AG04449 (cell line): ENCODE data around the gene PACSIN1.

Experiments
- CTCF ChIA-PET: fragments of 350-600 bp; formaldehyde crosslinking; extraction: SDS; loops from one replicate; lab custom pipeline; 2021; ENCODE audit warnings: antibody characterized with exemption; lab: Yijun Ruan, JAX
- POLR2A ChIA-PET: fragments of 400-600, 350-600 bp; formaldehyde crosslinking; extraction: SDS; loops from one replicate; lab custom pipeline; 2020; ENCODE audit warnings: antibody characterized with exemption, inconsistent platforms; lab: Yijun Ruan, JAX
- DNase-seq: peaks from one replicate; pipeline ENCODE4 v3.0.0-alpha.2; 2010; ENCODE audit warnings: low read depth, low spot score
- H3K4me3 ChIP-seq: 2 replicates; pipeline ENCODE4 v1.5.1; 2011; ENCODE audit warnings: low read depth, mild to moderate bottlenecking, control low read depth, low read length
- CTCF ChIP-seq: IDR thresholded peaks from one replicate; pipeline ENCODE4 v1.5.1; 2011; ENCODE audit warnings: mild to moderate bottlenecking, moderate library complexity, low read length, control low read depth, inconsistent platforms; ENCODE audit not compliant: insufficient read depth; ENCODE audit errors: missing control alignments

The PACSIN1 gene

GRCh38 chr6:34569361-34569973 lies 103.6 kb downstream of the PACSIN1 start:
- POLR2A ChIA-PET = no interaction called here
- no peak for TF ChIP-seq CTCF
- DNase-seq = no peak
- CTCF ChIA-PET = no interaction called here
- H3K4me3 ChIP-seq = no peak overlapping the region

- ChIA-PET CTCF (interaction anchor here (0.7 kb wide), 1 partner anchor 44 kb away, joined by 3 read pairs; no protein-coding TSS in a partner anchor), POLR2A (no interaction called here)
- H3K4me3 ChIP-seq = no peak overlapping the region
- TF ChIP-seq CTCF = no peak
- no peak for DNase-seq
Measured at GRCh38 chr6:34570066-34570833, 104.4 kb downstream of the PACSIN1 start.

GRCh38 chr6:34571388-34571787 lies 105.5 kb downstream of the PACSIN1 start:
- CTCF ChIA-PET = no interaction called here
- POLR2A ChIA-PET = no interaction called here
- no peak overlapping the region for H3K4me3 ChIP-seq
- DNase-seq = no peak
- no peak for TF ChIP-seq CTCF

GRCh38 chr6:34572021-34572420 lies 106.1 kb downstream of the PACSIN1 start:
- no peak for TF ChIP-seq CTCF
- no peak for DNase-seq
- POLR2A ChIA-PET = no interaction called here
- H3K4me3 ChIP-seq = no peak overlapping the region
- CTCF ChIA-PET = no interaction called here

DNA sequence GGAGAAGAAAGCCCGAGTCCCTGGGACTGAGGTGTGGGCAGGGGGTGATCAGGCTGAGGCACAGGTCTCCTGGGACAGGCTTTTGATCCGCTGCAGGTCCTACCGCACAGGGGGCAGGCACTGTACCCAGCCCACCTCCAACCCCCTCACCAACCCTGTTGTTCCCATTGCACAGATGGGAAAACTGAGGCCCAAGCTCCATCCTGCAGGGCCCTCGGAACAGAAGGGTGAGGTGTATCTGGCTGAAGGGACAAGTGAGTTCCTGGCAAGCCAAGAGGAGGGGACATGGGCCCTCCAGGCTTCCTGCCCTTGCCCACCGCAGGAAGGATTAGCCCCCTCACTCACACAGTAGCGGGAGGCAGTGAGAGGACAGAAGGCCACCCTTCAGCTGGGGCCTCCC lies 106.7 kb downstream of the PACSIN1 start:
- H3K4me3 ChIP-seq = no peak overlapping the region
- no peak for DNase-seq
- POLR2A ChIA-PET = no interaction called here
- CTCF ChIA-PET = interaction anchor here (1.6 kb wide), 1 partner anchor 409 kb away, joined by 5 read pairs; no protein-coding TSS in a partner anchor
- no peak for TF ChIP-seq CTCF

GRCh38 chr6:34573567-34574183 lies 107.8 kb downstream of the PACSIN1 start:
- CTCF ChIA-PET = interaction anchor here (1.0 to 1.6 kb wide), 3 partner anchors 35 to 410 kb away, joined by 3 to 5 read pairs (median 3); no protein-coding TSS in a partner anchor

More at GRCh38 chr6:34573567-34574183, 107.8 kb downstream of the PACSIN1 start:
- no peak for TF ChIP-seq CTCF
- POLR2A ChIA-PET = no interaction called here
- DNase-seq = no peak
- no peak overlapping the region for H3K4me3 ChIP-seq
